Chondrocyte (in vitro differentiated cells): ENCODE data around the gene NSD1. TPM values are rescaled to one million over a fixed set of nuclear protein-coding genes. Genes with fewer than 3 reads are reported as not detected.

Experiments used
- DNase-seq: peaks from one replicate; pipeline ENCODE4 v3.0.0; 2021; ENCODE audit warnings: mixed read lengths, low spot score
- H3K27ac Mint-ChIP-seq: one replicate; pipeline ENCODE4 v1.8.0; 2021; ENCODE audit warnings: mild to moderate bottlenecking, moderate library complexity, mixed read lengths; ENCODE audit not compliant: unreplicated experiment
- H3K27me3 Mint-ChIP-seq: 2 replicates; pipeline ENCODE4 v1.8.0; 2021; ENCODE audit warnings: low read depth, mixed read lengths
- H3K36me3 Mint-ChIP-seq: 2 replicates; pipeline ENCODE4 v1.8.0; 2021; ENCODE audit warnings: low read depth, mixed read lengths
- H3K4me1 Mint-ChIP-seq: 2 replicates; pipeline ENCODE4 v1.8.0; 2021; ENCODE audit warnings: low read depth, mild to moderate bottlenecking, mixed read lengths
- H3K4me3 Mint-ChIP-seq: one replicate; pipeline ENCODE4 v1.8.0; 2021; ENCODE audit warnings: mild to moderate bottlenecking, moderate library complexity, mixed read lengths; ENCODE audit not compliant: unreplicated experiment
- H3K9me3 Mint-ChIP-seq: 2 replicates; pipeline ENCODE4 v1.8.0; 2021; ENCODE audit warnings: low read depth, mixed read lengths
- total RNA-seq: library from RNA; stranded (reverse); gene quantifications from 3 replicates; pipeline ENCODE4 v1.2.1, GENCODE V29; 2021
- TF ChIP-seq, protein P1 (sequence below): fragments of 200-600 bp; sonication (generic); IDR thresholded peaks from 2 replicates; pipeline ENCODE4 v1.5.0; 2021; ENCODE audit warnings: antibody characterized with exemption, mild to moderate bottlenecking, moderate library complexity

The NSD1 gene
- total RNA-seq, 1 donor from 2014 or later, result 67.3 TPM

DNA sequence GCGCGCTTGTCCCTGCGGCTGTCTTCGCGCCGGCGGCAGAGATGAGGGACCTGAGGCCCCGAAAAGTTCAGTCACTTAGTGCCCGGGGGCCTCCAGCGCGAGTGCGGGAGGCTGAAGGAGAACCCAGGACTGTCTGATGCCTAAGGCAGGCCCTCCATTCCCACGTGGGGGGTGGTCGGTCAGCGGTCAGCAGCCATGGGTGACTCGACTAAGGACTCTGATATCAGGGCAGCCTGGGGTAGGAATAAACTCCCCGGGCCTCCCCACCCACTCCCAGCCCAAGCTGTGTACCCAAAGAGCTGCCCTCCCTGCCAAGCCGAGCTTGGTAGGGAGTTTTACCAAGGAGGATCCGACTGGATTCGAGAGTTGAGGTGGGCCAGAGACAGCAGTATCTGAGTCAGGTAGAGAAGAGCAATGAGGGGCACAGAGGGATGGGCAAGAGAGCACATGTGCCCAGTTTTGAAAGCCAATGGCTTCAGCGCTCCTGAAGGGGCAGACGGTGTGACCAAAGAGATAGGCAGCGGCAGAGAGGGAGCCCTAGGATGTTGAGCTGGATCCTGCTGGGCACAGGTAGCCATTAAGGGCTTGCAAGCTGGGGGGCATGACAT, 46.1 kb upstream of the NSD1 start:
- Mint-ChIP-seq H3K27ac (no peak overlapping the region), H3K27me3 (peaks cover 18% of the 10 kb centered on the region), H3K36me3 (peaks cover 2% of the 10 kb centered on the region), H3K4me3 (no peak overlapping the region), H3K4me1 (peaks cover 14% of the 10 kb centered on the region), H3K9me3 (no peaks in the 10 kb centered on the region)
- DNase-seq, result no peak
- TF ChIP-seq, protein P1, sequence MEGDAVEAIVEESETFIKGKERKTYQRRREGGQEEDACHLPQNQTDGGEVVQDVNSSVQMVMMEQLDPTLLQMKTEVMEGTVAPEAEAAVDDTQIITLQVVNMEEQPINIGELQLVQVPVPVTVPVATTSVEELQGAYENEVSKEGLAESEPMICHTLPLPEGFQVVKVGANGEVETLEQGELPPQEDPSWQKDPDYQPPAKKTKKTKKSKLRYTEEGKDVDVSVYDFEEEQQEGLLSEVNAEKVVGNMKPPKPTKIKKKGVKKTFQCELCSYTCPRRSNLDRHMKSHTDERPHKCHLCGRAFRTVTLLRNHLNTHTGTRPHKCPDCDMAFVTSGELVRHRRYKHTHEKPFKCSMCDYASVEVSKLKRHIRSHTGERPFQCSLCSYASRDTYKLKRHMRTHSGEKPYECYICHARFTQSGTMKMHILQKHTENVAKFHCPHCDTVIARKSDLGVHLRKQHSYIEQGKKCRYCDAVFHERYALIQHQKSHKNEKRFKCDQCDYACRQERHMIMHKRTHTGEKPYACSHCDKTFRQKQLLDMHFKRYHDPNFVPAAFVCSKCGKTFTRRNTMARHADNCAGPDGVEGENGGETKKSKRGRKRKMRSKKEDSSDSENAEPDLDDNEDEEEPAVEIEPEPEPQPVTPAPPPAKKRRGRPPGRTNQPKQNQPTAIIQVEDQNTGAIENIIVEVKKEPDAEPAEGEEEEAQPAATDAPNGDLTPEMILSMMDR, result no peak

DNA sequence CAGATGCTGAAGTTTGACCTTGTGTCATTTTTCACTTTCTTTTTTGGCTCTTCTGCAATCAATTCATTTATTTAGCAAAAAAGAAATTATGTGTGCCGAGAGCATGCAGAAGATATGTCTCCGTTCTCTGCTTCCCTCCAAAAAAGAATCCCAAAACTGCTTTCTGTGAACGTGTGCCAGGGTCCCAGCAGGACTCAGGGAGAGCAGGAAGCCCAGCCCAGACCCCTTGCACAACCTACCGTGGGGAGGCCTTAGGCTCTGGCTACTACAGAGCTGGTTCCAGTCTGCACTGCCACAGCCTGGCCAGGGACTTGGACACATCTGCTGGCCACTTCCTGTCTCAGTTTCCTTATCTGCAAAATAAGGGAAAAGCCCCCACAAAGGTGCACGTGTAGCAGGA, 44.4 kb upstream of the NSD1 start:
- H3K4me3 Mint-ChIP-seq, result no peak overlapping the region

DNA sequence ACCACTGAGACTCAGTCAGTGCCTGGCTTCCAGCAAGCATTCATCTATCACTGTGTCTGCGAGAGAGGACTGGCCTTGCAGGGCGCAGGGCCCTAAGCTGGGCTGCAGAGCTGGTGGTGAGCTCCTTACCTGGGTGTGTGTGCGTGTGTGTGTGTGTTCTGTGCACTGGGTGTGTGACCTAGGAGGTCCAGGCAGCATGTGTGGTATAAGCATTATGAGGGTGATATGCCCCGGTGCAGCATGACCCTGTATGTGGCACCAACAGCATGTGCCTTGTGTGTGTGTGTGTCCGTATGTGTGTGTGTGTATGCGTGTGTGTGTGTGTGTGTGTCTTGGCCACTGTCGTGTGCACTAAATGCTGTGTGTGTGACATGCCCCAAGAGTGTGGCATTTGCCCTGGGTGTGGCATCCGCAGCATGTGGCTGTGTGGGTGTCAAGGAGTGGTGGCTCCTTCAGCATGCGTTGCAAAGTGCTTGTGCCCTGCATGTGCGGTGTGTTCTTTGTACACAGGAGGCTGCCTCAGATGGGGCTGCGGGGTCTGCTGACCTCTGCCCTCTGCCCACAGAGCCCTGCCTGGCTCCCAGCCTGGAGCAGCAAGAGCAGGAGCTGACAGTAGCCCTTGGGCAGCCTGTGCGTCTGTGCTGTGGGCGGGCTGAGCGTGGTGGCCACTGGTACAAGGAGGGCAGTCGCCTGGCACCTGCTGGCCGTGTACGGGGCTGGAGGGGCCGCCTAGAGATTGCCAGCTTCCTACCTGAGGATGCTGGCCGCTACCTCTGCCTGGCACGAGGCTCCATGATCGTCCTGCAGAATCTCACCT, 43.5 kb upstream of the NSD1 start:
- peaks cover 22% of the 10 kb centered on the region for H3K4me1 Mint-ChIP-seq
- TF ChIP-seq, protein P1, result no peak
- peaks cover 4% of the 10 kb centered on the region for H3K27me3 Mint-ChIP-seq
- no peak overlapping the region for H3K4me3 Mint-ChIP-seq
- no peak for DNase-seq
- H3K9me3 Mint-ChIP-seq, result no peaks in the 10 kb centered on the region
- no peak overlapping the region for H3K27ac Mint-ChIP-seq
- H3K36me3 Mint-ChIP-seq, result peaks cover 2% of the 10 kb centered on the region

More for the DNA sequence above, 44.4 kb upstream of the NSD1 start:
- Mint-ChIP-seq H3K9me3 (no peaks in the 10 kb centered on the region), H3K27ac (no peak overlapping the region), H3K4me1 (peaks cover 14% of the 10 kb centered on the region), H3K36me3 (peaks cover 2% of the 10 kb centered on the region), H3K27me3 (peaks cover 5% of the 10 kb centered on the region)
- TF ChIP-seq, protein P1, result no peak
- no peak for DNase-seq

GRCh38 chr5:177090813-177091212, 42.8 kb upstream of the NSD1 start:
- Mint-ChIP-seq H3K4me1 (peaks cover 22% of the 10 kb centered on the region), H3K9me3 (no peaks in the 10 kb centered on the region), H3K4me3 (no peak overlapping the region), H3K36me3 (peaks cover 2% of the 10 kb centered on the region), H3K27ac (no peak overlapping the region), H3K27me3 (peaks cover 4% of the 10 kb centered on the region)
- TF ChIP-seq, protein P1, result no peak
- no peak for DNase-seq

DNA sequence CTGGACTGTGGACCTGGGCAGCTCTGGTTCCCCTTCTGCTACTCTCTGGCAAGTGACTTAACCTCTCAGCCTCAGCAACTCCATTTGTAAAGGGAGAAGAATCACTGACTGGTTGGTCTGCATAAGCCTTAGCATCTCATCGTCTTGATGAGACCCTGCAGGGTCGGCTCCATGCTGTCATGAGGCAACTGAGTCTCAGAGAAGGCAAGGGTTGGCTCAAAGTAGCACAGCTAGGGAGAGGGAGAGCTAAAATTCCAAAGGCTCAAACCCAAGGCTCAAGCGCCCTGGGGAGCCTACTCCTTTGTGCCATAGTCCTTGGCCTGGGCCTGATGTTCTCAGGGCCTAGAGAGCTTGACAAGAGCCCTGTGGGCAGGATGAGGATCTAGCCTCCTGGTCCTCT, 42.3 kb upstream of the NSD1 start:
- Mint-ChIP-seq H3K9me3 (no peaks in the 10 kb centered on the region), H3K36me3 (peaks cover 2% of the 10 kb centered on the region), H3K4me3 (no peak overlapping the region), H3K4me1 (peaks cover 19% of the 10 kb centered on the region), H3K27ac (no peak overlapping the region), H3K27me3 (peaks cover 4% of the 10 kb centered on the region)
- TF ChIP-seq, protein P1, result no peak
- no peak for DNase-seq
